Erythroblast (primary cell): ENCODE results near the gene RBPJ.
"Not testable (repeated sequence)": the region's sequence is repeated elsewhere in the genome, so short reads cannot be mapped to it uniquely, and the experiment has no call there.

ENCODE experiments used
- DNase-seq, 2 experiments: peaks; one replicate each; lab custom pipeline; 2025; lab: John Stamatoyannopoulos, UW
- GATA1 ChIP-seq: IDR thresholded peaks from 2 replicates; pipeline ENCODE4 v1.6.1; 2011; ENCODE audit warnings: low read depth, mild to moderate bottlenecking, control low read depth, low read length, moderate library complexity
- POLR2A ChIP-seq: IDR thresholded peaks from 2 replicates; pipeline ENCODE4 v1.6.1; 2011; ENCODE audit warnings: mild to moderate bottlenecking, low read length

RBPJ gene

GRCh38 chr4:26385690-26386089 lies 64.9 kb downstream of the RBPJ start:
- peak in 1 of 2 experiments; percentile 6 for DNase-seq
- no peak for TF ChIP-seq GATA1
- no peak for TF ChIP-seq POLR2A

GRCh38 chr4:26386386-26386785 lies 65.6 kb downstream of the RBPJ start:
- DNase-seq = no peak
- TF ChIP-seq POLR2A = no peak
- TF ChIP-seq GATA1 = no peak

GRCh38 chr4:26388671-26389070 lies 67.9 kb downstream of the RBPJ start:
- TF ChIP-seq POLR2A (no peak), GATA1 (no peak)
- no peak for DNase-seq

- no peak for DNase-seq
- no peak for TF ChIP-seq POLR2A
- no peak for TF ChIP-seq GATA1
Observed at GRCh38 chr4:26397086-26397485, 76.3 kb downstream of the RBPJ start.

GRCh38 chr4:26400132-26400531 lies 79.3 kb downstream of the RBPJ start:
- no peak for DNase-seq
- TF ChIP-seq GATA1 = no peak

- DNase-seq = not testable (repeated sequence)
Observed at GRCh38 chr4:26402017-26402416, 81.2 kb downstream of the RBPJ start.

GRCh38 chr4:26402458-26402857 lies 81.6 kb downstream of the RBPJ start:
- DNase-seq = no peak
- TF ChIP-seq POLR2A (no peak), GATA1 (no peak)

- no peak for DNase-seq
- TF ChIP-seq POLR2A = no peak
Observed at GRCh38 chr4:26404743-26405206, 84.0 kb downstream of the RBPJ start.

- peak in 1 of 2 experiments; percentile 12 for DNase-seq
- TF ChIP-seq GATA1 = no peak
- no peak for TF ChIP-seq POLR2A
Observed at GRCh38 chr4:26406346-26406975, 85.6 kb downstream of the RBPJ start.

- no peak for DNase-seq
- TF ChIP-seq GATA1 = no peak
- no peak for TF ChIP-seq POLR2A
Observed at GRCh38 chr4:26407476-26407875, 86.7 kb downstream of the RBPJ start.

- peak; percentile 48 to 67 for DNase-seq
- no peak for TF ChIP-seq POLR2A
- no peak for TF ChIP-seq GATA1
Observed at GRCh38 chr4:26410385-26411293, 89.8 kb downstream of the RBPJ start.

GRCh38 chr4:26412381-26413372 lies 91.9 kb downstream of the RBPJ start:
- no peak for DNase-seq
- TF ChIP-seq GATA1 (no peak), POLR2A (no peak)

- TF ChIP-seq POLR2A (no peak), GATA1 (no peak)
- DNase-seq = no peak
Observed at GRCh38 chr4:26413582-26413981, 92.8 kb downstream of the RBPJ start.
